Pons (tissue), 1 donor: ENCODE data around the gene PTPN14.
"Not testable (repeated sequence)": the region's sequence is repeated elsewhere in the genome, so short reads cannot be mapped to it uniquely, and the experiment has no call there.

Experiments
- DNase-seq: peaks from one replicate; pipeline ENCODE4 v3.0.0-alpha.2; 2016; ENCODE audit warnings: low spot score

Gene PTPN14

GRCh38 chr1:214510914-214511638 lies 40.3 kb downstream of the PTPN14 start:
- DNase-seq: no peak

GRCh38 chr1:214510477-214510876 lies 40.9 kb downstream of the PTPN14 start:
- no peak for DNase-seq

GRCh38 chr1:214509622-214510021 lies 41.8 kb downstream of the PTPN14 start:
- DNase-seq: not testable (repeated sequence)

GRCh38 chr1:214506972-214507431 lies 44.4 kb downstream of the PTPN14 start:
- no peak for DNase-seq

GRCh38 chr1:214505134-214505533 lies 46.3 kb downstream of the PTPN14 start:
- no peak for DNase-seq

- DNase-seq: no peak
Observed at GRCh38 chr1:214504330-214504729, 47.1 kb downstream of the PTPN14 start.

GRCh38 chr1:214503553-214503952 lies 47.8 kb downstream of the PTPN14 start:
- no peak for DNase-seq

- no peak for DNase-seq
Observed at GRCh38 chr1:214500340-214501055, 50.9 kb downstream of the PTPN14 start.

- no peak for DNase-seq
Observed at GRCh38 chr1:214499732-214500131, 51.7 kb downstream of the PTPN14 start.

- no peak for DNase-seq
Observed at GRCh38 chr1:214498021-214498420, 53.4 kb downstream of the PTPN14 start.

GRCh38 chr1:214496126-214496525 lies 55.3 kb downstream of the PTPN14 start:
- DNase-seq: no peak

- no peak for DNase-seq
Observed at GRCh38 chr1:214494706-214495105, 56.7 kb downstream of the PTPN14 start.

- DNase-seq: not testable (repeated sequence)
Observed at GRCh38 chr1:214494179-214494578, 57.2 kb downstream of the PTPN14 start.

GRCh38 chr1:214493126-214493796 lies 58.1 kb downstream of the PTPN14 start:
- DNase-seq: no peak

GRCh38 chr1:214492401-214493075 lies 58.9 kb downstream of the PTPN14 start:
- no peak for DNase-seq

- DNase-seq: no peak
Observed at GRCh38 chr1:214491468-214492146, 59.8 kb downstream of the PTPN14 start.

- no peak for DNase-seq
Observed at GRCh38 chr1:214485151-214485550, 66.3 kb downstream of the PTPN14 start.

GRCh38 chr1:214483180-214483579 lies 68.2 kb downstream of the PTPN14 start:
- not testable (repeated sequence) for DNase-seq

GRCh38 chr1:214481983-214482634 lies 69.3 kb downstream of the PTPN14 start:
- not testable (repeated sequence) for DNase-seq

- DNase-seq: no peak
Observed at GRCh38 chr1:214476986-214477870, 74.2 kb downstream of the PTPN14 start.
